K562 (cell line): ENCODE data around the gene TXLNB. TPM values are rescaled to one million over a fixed set of nuclear protein-coding genes. Genes with fewer than 3 reads are reported as not detected.

Experiments used
- ATAC-seq: fragments of 200-7000 bp; cut with Tn5 transposase; 3 replicates; pipeline ENCODE4 v1.9.1; 2020; ENCODE audit warnings: moderate library complexity
- BruUV-seq: library from RNA; stranded (reverse); fragments of 400-500 nt; replicated peaks from 2 replicates; lab custom pipeline; 2021; lab: Mats Ljungman, UMichigan
- CTCF ChIA-PET: fragments of 300-600 bp; formaldehyde crosslinking; extraction: SDS; loops from one replicate; lab custom pipeline; 2021; ENCODE audit warnings: low intra/inter-chr PET ratio; lab: Yijun Ruan, JAX
- POLR2A ChIA-PET: fragments of 300-600, 350-650 bp; sonication (Branson Sonifier 250); formaldehyde crosslinking; extraction: SDS; loops from one replicate; lab custom pipeline; 2021; ENCODE audit warnings: antibody characterized with exemption, inconsistent platforms; lab: Yijun Ruan, JAX
- DNase-seq, 4 experiments: peaks; one replicate each; pipeline versions ENCODE4 v3.0.0 to v3.0.0-alpha.2; 2011 to 2018; ENCODE audit warnings: low spot score in 3 of 4, mixed read lengths in 3 of 4; ENCODE audit errors: extremely low read depth in 1 of 4
- FAIRE-seq: peaks from 2 replicates; lab custom pipeline; 2011; peaks lifted over from hg19 to GRCh38; lab: Jason Lieb, UNC
- H2AFZ ChIP-seq: 2 replicates; pipeline ENCODE4 v1.6.0; 2011; ENCODE audit warnings: low read depth, low read length, control low read depth, inconsistent platforms
- H3K27ac ChIP-seq: fragments of 200-600 bp; 3 replicates; pipeline ENCODE4 v1.8.0; 2011; ENCODE audit warnings: low read depth, mild to moderate bottlenecking, control low read depth, inconsistent platforms, low read length, moderate library complexity, mixed read lengths; ENCODE audit errors: extremely low read depth
- H3K27me3 ChIP-seq, 2 experiments: fragments of 300-600 bp in 1 of 2; 2 replicates in 1 of 2; 3 replicates in 1 of 2; pipeline versions ENCODE4 v1.6.0 to v1.8.0; 2011; ENCODE audit warnings: inconsistent platforms in 2 of 2, low read length in 2 of 2, mild to moderate bottlenecking in 1 of 2, mixed read lengths in 1 of 2, moderate library complexity in 1 of 2; ENCODE audit not compliant: control insufficient read depth in 2 of 2, insufficient read depth in 2 of 2
- H3K36me3 ChIP-seq: fragments of 300-600 bp; 3 replicates; pipeline ENCODE4 v1.8.0; 2011; ENCODE audit warnings: mild to moderate bottlenecking, low read length, inconsistent platforms; ENCODE audit not compliant: control insufficient read depth, insufficient read depth
- H3K4me1 ChIP-seq, 2 experiments: fragments of 200-600 bp in 1 of 2; replicated peaks in 1 of 2; 2 replicates in 1 of 2; 3 replicates in 1 of 2; pipeline versions ENCODE4 v1.5.1 to v1.8.0; 2011; ENCODE audit warnings: inconsistent platforms in 2 of 2, low read length in 2 of 2, mild to moderate bottlenecking in 1 of 2, mixed read lengths in 1 of 2, moderate library complexity in 1 of 2; ENCODE audit not compliant: control insufficient read depth in 2 of 2, insufficient read depth in 2 of 2
- H3K4me2 ChIP-seq: 2 replicates; pipeline ENCODE4 v1.6.1; 2011; ENCODE audit warnings: low read length, control low read depth, inconsistent platforms, mixed read lengths; ENCODE audit not compliant: insufficient read depth
- H3K4me3 ChIP-seq: fragments of 200-600 bp; sonication (generic), shearing (Covaris generic); 2 replicates; pipeline ENCODE4 v1.5.1; 2016; ENCODE audit warnings: control low read depth, inconsistent platforms
- H3K79me2 ChIP-seq: fragments of 200-600 bp; 3 replicates; pipeline ENCODE4 v1.8.0; 2011; ENCODE audit warnings: low read length, inconsistent platforms; ENCODE audit not compliant: control insufficient read depth, insufficient read depth
- H3K9ac ChIP-seq, 2 experiments: 2 replicates each; pipeline versions ENCODE4 v1.6.0 to v1.6.1; 2011; ENCODE audit warnings: low read depth in 2 of 2, low read length in 2 of 2, control low read depth in 1 of 2, inconsistent platforms in 1 of 2, mild to moderate bottlenecking in 1 of 2, mixed read lengths in 1 of 2; ENCODE audit not compliant: insufficient read depth in 1 of 2
- H3K9me1 ChIP-seq: one replicate; pipeline ENCODE4 v1.6.0; 2011; ENCODE audit warnings: inconsistent platforms, mild to moderate bottlenecking, low read length, moderate library complexity; ENCODE audit not compliant: control insufficient read depth, insufficient read depth
- H3K9me3 ChIP-seq: replicated peaks from 2 replicates; pipeline ENCODE4 v1.5.1; 2011; ENCODE audit warnings: low read depth, low read length, inconsistent platforms; ENCODE audit not compliant: control insufficient read depth, insufficient read depth
- H4K20me1 ChIP-seq: replicated peaks from 2 replicates; pipeline ENCODE4 v1.6.1; 2011; ENCODE audit warnings: low read length, inconsistent platforms, mixed read lengths; ENCODE audit not compliant: control insufficient read depth, insufficient read depth
- CHCHD3 ChIP-seq: fragments of 250-450 bp; sonication (Bioruptor Pico); IDR thresholded peaks from 2 replicates; pipeline ENCODE4 v2.1.2; 2022; ENCODE audit warnings: mild to moderate bottlenecking
- EHMT2 ChIP-seq: fragments of 450-650 bp; IDR thresholded peaks from 2 replicates; pipeline ENCODE4 v1.6.1; 2018; ENCODE audit warnings: antibody characterized with exemption
- FIP1L1 ChIP-seq: fragments of 200-400 bp; formaldehyde crosslinking; IDR thresholded peaks from 2 replicates; pipeline ENCODE4 v1.6.1; 2018; ENCODE audit warnings: mild to moderate bottlenecking, low read depth, low read length; ENCODE audit not compliant: poor library complexity, severe bottlenecking
- FOXJ2 ChIP-seq: fragments of 200-800 bp; sonication (Bioruptor generic); IDR thresholded peaks from 2 replicates; pipeline ENCODE4 v1.6.1; 2016; ENCODE audit warnings: missing genetic modification characterization, missing compliant biosample characterization
- FOXK1 ChIP-seq: sonication (generic); formaldehyde crosslinking; IDR thresholded peaks from 2 replicates; pipeline ENCODE4 v1.8.0; 2022; ENCODE audit warnings: missing genetic modification reagents, mild to moderate bottlenecking, borderline replicate concordance
- HCFC1 ChIP-seq: IDR thresholded peaks from 2 replicates; pipeline ENCODE4 v1.6.1; 2012; ENCODE audit warnings: low read depth, low read length, improper control_type of control experiment
- HDAC1 ChIP-seq, 2 experiments: fragments of 450-650 bp; IDR thresholded peaks; 2 replicates each; pipeline ENCODE4 v1.6.1; 2016 to 2017; ENCODE audit warnings: inconsistent platforms in 1 of 2, mild to moderate bottlenecking in 1 of 2, moderate library complexity in 1 of 2
- MTF1 ChIP-seq: fragments of 250-450 bp; sonication (Bioruptor Pico); IDR thresholded peaks from 2 replicates; pipeline ENCODE4 v1.9.0; 2021; ENCODE audit warnings: moderate library complexity, mild to moderate bottlenecking, inconsistent platforms, borderline replicate concordance
- NR2F6 ChIP-seq: fragments of 450-650 bp; formaldehyde crosslinking; IDR thresholded peaks from 2 replicates; pipeline ENCODE4 v1.4.0; 2020; ENCODE audit warnings: mild to moderate bottlenecking
- PCBP2 ChIP-seq: fragments of 200-400 bp; formaldehyde crosslinking; IDR thresholded peaks from 2 replicates; pipeline ENCODE4 v1.6.1; 2018; ENCODE audit warnings: low read length, low read depth, mild to moderate bottlenecking, moderate library complexity; ENCODE audit not compliant: poor library complexity, severe bottlenecking
- POU5F1 ChIP-seq: fragments of 150-350 bp; IDR thresholded peaks from 2 replicates; pipeline ENCODE4 v1.6.1; 2014; ENCODE audit warnings: borderline replicate concordance, low read length, low read depth, mild to moderate bottlenecking; ENCODE audit not compliant: partially characterized antibody
- PURB ChIP-seq: sonication (generic); formaldehyde crosslinking; IDR thresholded peaks from 2 replicates; pipeline ENCODE4 v1.9.0; 2021; ENCODE audit warnings: low read depth, mild to moderate bottlenecking, missing genetic modification reagents
- RFX5 ChIP-seq: IDR thresholded peaks from 2 replicates; pipeline ENCODE4 v1.6.1; 2011; ENCODE audit warnings: low read depth, mild to moderate bottlenecking, improper control_type of control experiment, low read length
- RNF219 ChIP-seq: fragments of 250-450 bp; sonication (Bioruptor Pico); IDR thresholded peaks from 2 replicates; pipeline ENCODE4 v1.5.0; 2022; ENCODE audit warnings: mild to moderate bottlenecking
- ZC3H4 ChIP-seq: sonication (generic); formaldehyde crosslinking; IDR thresholded peaks from 2 replicates; pipeline ENCODE4 v1.9.0; 2021; ENCODE audit warnings: missing genetic modification reagents, borderline replicate concordance
- ZKSCAN1 ChIP-seq: fragments of 150-350 bp; IDR thresholded peaks from 2 replicates; pipeline ENCODE4 v1.6.1; 2016; ENCODE audit warnings: low read depth, low read length
- ZNF184 ChIP-seq: sonication (generic); formaldehyde crosslinking; IDR thresholded peaks from 2 replicates; pipeline ENCODE4 v1.5.0; 2020; ENCODE audit warnings: missing genetic modification reagents
- ZNF212 ChIP-seq: fragments of 450-650 bp; formaldehyde crosslinking; IDR thresholded peaks from 2 replicates; pipeline ENCODE4 v1.4.0; 2020; ENCODE audit warnings: mild to moderate bottlenecking
- WGBS: fragments of 100-300 bp; shearing (Covaris generic); methylation state at CpG from one replicate; pipeline ENCODE4 v1.1.6; 2016; ENCODE audit warnings: low coverage, mixed read lengths; ENCODE audit not compliant: insufficient coverage; ENCODE audit errors: missing lambda C conversion rate; 5-methylcytosine and 5-hydroxymethylcytosine counted together
- in situ Hi-C: fragments of 300-500 bp; cut with MboI; formaldehyde crosslinking; loops from 4 replicates; pipeline ENCODE4 v1.15.0; 2018; ENCODE audit warnings: inconsistent platforms, mixed read lengths
- intact Hi-C: fragments of 100-400 bp; cut with micrococcal nuclease; formaldehyde crosslinking; loops from 2 replicates; pipeline ENCODE4 v1.14.2; 2022
- polyA plus RNA-seq, 8 experiments: library from polyadenylated mRNA; depleted of rRNA in 4 of 8; stranded (reverse) in 5 of 8; unstranded in 3 of 8; fragments of >200 nt; fragmentation: Nextera tagmentation in 2 of 8; fragmentation: Illumina TruSeq in 1 of 8; extraction: Ambion mirVana in 2 of 8; extraction: Trizol in 1 of 8; gene quantifications; 2 replicates each; pipeline versions ENCODE4 v1.2.1 to v1.2.3, GENCODE V29; 2011 to 2014; ENCODE audit warnings: inconsistent platforms in 1 of 8, missing spikeins in 1 of 8
- total RNA-seq, 7 experiments: library from RNA; depleted of rRNA in 6 of 7; stranded (reverse); fragments of >200 nt in 6 of 7; fragmentation: Illumina TruSeq in 2 of 7; extraction: Trizol in 2 of 7; gene quantifications; 2 replicates each; pipeline versions ENCODE4 v1.2.1 to v1.2.3, GENCODE V29; 2011 to 2021; ENCODE audit warnings: low replicate concordance in 1 of 7
- TF ChIP-seq, protein P1 (sequence below): fragments of 450-650 bp; IDR thresholded peaks from 2 replicates; pipeline ENCODE4 v1.6.1; 2016; ENCODE audit warnings: mild to moderate bottlenecking

The TXLNB gene
- total and polyA plus RNA-seq, 9 of the 15 experiments (the other 6 are each of a cell fraction or from before 2014, with no cell fraction given): not detected

DNA sequence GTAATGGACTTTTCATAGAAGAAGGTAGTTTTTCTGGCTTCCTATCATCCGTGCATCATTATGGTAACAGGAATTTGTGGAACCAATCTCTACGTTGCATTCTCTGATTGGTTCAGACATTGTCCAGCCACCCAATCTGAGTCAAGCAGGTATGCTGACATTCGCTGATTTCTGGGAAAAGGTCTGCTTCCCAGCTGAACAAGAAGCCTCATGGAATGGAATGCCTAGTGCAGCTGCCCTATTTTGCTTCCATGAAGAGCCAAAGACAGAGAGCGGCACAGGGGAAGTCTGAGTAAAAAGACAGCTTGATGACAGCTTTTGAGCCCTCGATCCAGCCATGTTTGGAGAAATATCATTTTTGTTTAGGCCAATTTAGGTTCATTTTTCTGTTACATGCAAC is 38.5 kb upstream of the TXLNB start:
- Histone ChIP-seq H3K36me3 (no peaks in the 10 kb centered on the region), H3K4me2 (no peak overlapping the region), H3K79me2 (no peaks in the 10 kb centered on the region), H3K9ac (no peak overlapping the region), H3K9me1 (no peaks in the 10 kb centered on the region), H3K27me3 (peaks cover 13 to 29% of the 10 kb centered on the region in 2 experiments; a peak in 4 of 5 replicates), H3K27ac (no peak overlapping the region), H3K4me1 (no peaks in the 10 kb centered on the region), H4K20me1 (no peaks in the 10 kb centered on the region), H2AFZ (no peak overlapping the region), H3K9me3 (no peaks in the 10 kb centered on the region)
- ATAC-seq: no peak
- BruUV-seq: no TSS peak
- intact Hi-C loops: no loop called here
- ChIA-PET POLR2A (no interaction called here), CTCF (no interaction called here)
- under 1% methylated on average over 5 of the region's 5 CpGs for WGBS
- no peak for DNase-seq
- in situ Hi-C loops: no loop called here
- no peak for FAIRE-seq
- TF ChIP-seq PCBP2 (no peak), ZC3H4 (no peak), FOXJ2 (tag) (no peak), EHMT2 (no peak), HCFC1 (no peak), POU5F1 (no peak), PURB (CRISPR knock-in tag) (no peak), MTF1 (CRISPR knock-in tag) (no peak), RNF219 (CRISPR knock-in tag) (no peak), HDAC1 (IDR thresholded peaks at IDR 0.05) (no peak), ZNF212 (CRISPR knock-in tag) (no peak), FIP1L1 (no peak), ZKSCAN1 (no peak), ZNF184 (no peak), RFX5 (no peak), NR2F6 (no peak), CHCHD3 (CRISPR knock-in tag) (no peak), FOXK1 (CRISPR knock-in tag) (no peak)
- TF ChIP-seq, protein P1, sequence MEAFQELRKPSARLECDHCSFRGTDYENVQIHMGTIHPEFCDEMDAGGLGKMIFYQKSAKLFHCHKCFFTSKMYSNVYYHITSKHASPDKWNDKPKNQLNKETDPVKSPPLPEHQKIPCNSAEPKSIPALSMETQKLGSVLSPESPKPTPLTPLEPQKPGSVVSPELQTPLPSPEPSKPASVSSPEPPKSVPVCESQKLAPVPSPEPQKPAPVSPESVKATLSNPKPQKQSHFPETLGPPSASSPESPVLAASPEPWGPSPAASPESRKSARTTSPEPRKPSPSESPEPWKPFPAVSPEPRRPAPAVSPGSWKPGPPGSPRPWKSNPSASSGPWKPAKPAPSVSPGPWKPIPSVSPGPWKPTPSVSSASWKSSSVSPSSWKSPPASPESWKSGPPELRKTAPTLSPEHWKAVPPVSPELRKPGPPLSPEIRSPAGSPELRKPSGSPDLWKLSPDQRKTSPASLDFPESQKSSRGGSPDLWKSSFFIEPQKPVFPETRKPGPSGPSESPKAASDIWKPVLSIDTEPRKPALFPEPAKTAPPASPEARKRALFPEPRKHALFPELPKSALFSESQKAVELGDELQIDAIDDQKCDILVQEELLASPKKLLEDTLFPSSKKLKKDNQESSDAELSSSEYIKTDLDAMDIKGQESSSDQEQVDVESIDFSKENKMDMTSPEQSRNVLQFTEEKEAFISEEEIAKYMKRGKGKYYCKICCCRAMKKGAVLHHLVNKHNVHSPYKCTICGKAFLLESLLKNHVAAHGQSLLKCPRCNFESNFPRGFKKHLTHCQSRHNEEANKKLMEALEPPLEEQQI: no peak
- TF ChIP-seq, all 486 proteins: peak for 0
- H3K4me3 ChIP-seq: no peak overlapping the region
